ENCODE measurements around the gene GFRA1.

Gene GFRA1

DNA sequence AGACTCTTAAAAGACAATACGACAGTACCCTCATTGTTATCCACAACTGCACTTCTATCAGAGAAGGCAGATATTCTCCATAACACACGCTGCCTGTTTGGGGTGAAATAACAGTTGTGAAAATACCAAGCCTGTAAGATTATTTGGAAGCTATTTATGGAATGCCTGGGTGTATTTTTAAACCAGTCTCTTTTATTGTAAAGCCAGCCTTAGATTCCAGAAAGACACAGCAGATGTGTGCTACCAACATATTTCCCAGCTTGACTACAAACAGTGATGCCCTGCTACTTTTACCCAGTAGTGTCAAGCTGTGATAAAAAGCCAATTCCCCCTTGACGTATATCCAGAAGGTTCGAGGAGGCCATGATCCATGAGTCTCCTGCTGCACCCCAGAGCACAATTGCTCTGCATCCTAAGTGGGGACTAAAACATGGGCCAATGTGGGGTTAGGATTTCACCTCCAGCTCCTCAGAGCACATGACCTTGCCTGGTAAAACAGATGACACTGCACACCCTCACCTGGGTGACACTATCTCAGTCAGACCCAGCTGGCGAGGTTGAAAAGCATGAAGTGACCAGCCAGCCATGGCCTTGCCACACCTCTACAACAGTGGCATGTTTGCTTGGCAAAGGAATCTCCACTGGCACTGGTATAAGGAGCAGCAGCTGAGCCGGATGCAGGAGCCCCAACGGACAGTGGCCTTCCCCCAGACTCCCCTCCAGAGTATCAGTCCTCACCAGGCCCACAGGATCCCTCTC lies 62.2 kb downstream of the GFRA1 start:
- H4K20me1 ChIP-seq (ENCODE audit: low read depth, low read length) = no peaks in the 10 kb centered on the region
- H3K27ac ChIP-seq (ENCODE audit: low read depth, low read length) = no peak overlapping the region
- no peaks in the 10 kb centered on the region for H3K9me3 ChIP-seq (ENCODE audit: insufficient read depth, low read length)
- no peaks in the 10 kb centered on the region for H3K36me3 ChIP-seq (ENCODE audit: low read length)
- no peak for TF ChIP-seq CTCF (IDR thresholded peaks at IDR 0.05; ENCODE audit: insufficient read depth, low read length, poor library complexity, severe bottlenecking)
- TF ChIP-seq EZH2phosphoT487 (conservative IDR thresholded peaks at IDR 0.05; ENCODE audit: low read length) = no peak
- no peaks in the 10 kb centered on the region for H3K79me2 ChIP-seq (ENCODE audit: insufficient read depth, low read length)
- H3K27me3 ChIP-seq (ENCODE audit: low read length) = no peaks in the 10 kb centered on the region
- no peak overlapping the region for H3K4me3 ChIP-seq (ENCODE audit: insufficient read depth, low read length, poor library complexity, severe bottlenecking)
- H3K9me2 ChIP-seq (replicated peaks; ENCODE audit: insufficient read depth, low read length) = no peaks in the 10 kb centered on the region
- no peak overlapping the region for H3K4me2 ChIP-seq (ENCODE audit: low read depth, low read length, poor library complexity, severe bottlenecking)
- H3F3A ChIP-seq (ENCODE audit: insufficient read depth) = no peaks in the 10 kb centered on the region
- H3K9ac ChIP-seq (ENCODE audit: low read length) = no peak overlapping the region
- H2AFZ ChIP-seq (ENCODE audit: low read depth, low read length, severe bottlenecking) = no peak overlapping the region

DNA sequence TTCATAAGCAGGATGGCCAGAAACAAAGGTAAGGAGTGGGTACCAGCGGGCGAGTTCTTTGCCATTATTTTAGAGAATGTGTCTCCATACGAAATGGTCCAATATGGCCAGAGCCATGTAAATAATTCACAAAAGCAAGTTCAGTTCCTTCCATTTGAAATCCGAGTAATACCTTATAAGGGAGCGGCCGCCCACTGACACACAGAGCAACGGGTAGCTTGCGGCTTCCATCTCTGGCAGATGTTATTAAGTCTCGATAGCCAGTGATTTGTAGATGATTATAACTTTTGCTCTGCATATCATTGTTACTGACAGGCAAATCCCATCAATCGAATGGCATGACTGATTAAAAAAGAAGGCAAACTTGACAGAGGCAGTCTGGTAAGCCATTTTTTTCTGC lies 63.2 kb downstream of the GFRA1 start:
- Histone ChIP-seq H3K27ac (ENCODE audit: low read depth, low read length) (no peak overlapping the region), H3K9ac (ENCODE audit: low read length) (no peak overlapping the region), H3K9me2 (replicated peaks; ENCODE audit: insufficient read depth, low read length) (no peaks in the 10 kb centered on the region)

GRCh38 chr10:116208956-116209567 lies 63.9 kb downstream of the GFRA1 start:
- Histone ChIP-seq H3K9me3 (ENCODE audit: insufficient read depth, low read length) (no peaks in the 10 kb centered on the region), H3F3A (ENCODE audit: insufficient read depth) (no peaks in the 10 kb centered on the region), H3K36me3 (ENCODE audit: low read length) (no peaks in the 10 kb centered on the region), H3K9me2 (replicated peaks; ENCODE audit: insufficient read depth, low read length) (no peaks in the 10 kb centered on the region), H3K4me3 (ENCODE audit: insufficient read depth, low read length, poor library complexity, severe bottlenecking) (no peak overlapping the region), H3K79me2 (ENCODE audit: insufficient read depth, low read length) (no peaks in the 10 kb centered on the region), H3K27ac (ENCODE audit: low read depth, low read length) (no peak overlapping the region), H3K27me3 (ENCODE audit: low read length) (no peaks in the 10 kb centered on the region), H3K9ac (ENCODE audit: low read length) (no peak overlapping the region), H2AFZ (ENCODE audit: low read depth, low read length, severe bottlenecking) (no peak overlapping the region), H3K4me2 (ENCODE audit: low read depth, low read length, poor library complexity, severe bottlenecking) (no peak overlapping the region), H4K20me1 (ENCODE audit: low read depth, low read length) (no peaks in the 10 kb centered on the region)
- TF ChIP-seq CTCF (IDR thresholded peaks at IDR 0.05; ENCODE audit: insufficient read depth, low read length, poor library complexity, severe bottlenecking) (no peak), EZH2phosphoT487 (conservative IDR thresholded peaks at IDR 0.05; ENCODE audit: low read length) (no peak)

More for the DNA sequence above, 63.2 kb downstream of the GFRA1 start:
- H3F3A ChIP-seq (ENCODE audit: insufficient read depth) = no peaks in the 10 kb centered on the region
- H2AFZ ChIP-seq (ENCODE audit: low read depth, low read length, severe bottlenecking) = no peak overlapping the region
- H3K4me3 ChIP-seq (ENCODE audit: insufficient read depth, low read length, poor library complexity, severe bottlenecking) = no peak overlapping the region
- no peaks in the 10 kb centered on the region for H3K27me3 ChIP-seq (ENCODE audit: low read length)
- H3K4me2 ChIP-seq (ENCODE audit: low read depth, low read length, poor library complexity, severe bottlenecking) = no peak overlapping the region
- no peaks in the 10 kb centered on the region for H3K79me2 ChIP-seq (ENCODE audit: insufficient read depth, low read length)
- H4K20me1 ChIP-seq (ENCODE audit: low read depth, low read length) = no peaks in the 10 kb centered on the region
- TF ChIP-seq EZH2phosphoT487 (conservative IDR thresholded peaks at IDR 0.05; ENCODE audit: low read length) (no peak), CTCF (IDR thresholded peaks at IDR 0.05; ENCODE audit: insufficient read depth, low read length, poor library complexity, severe bottlenecking) (no peak)
- no peaks in the 10 kb centered on the region for H3K9me3 ChIP-seq (ENCODE audit: insufficient read depth, low read length)
- no peaks in the 10 kb centered on the region for H3K36me3 ChIP-seq (ENCODE audit: low read length)
